Endothelial cell of umbilical vein (primary cell): ENCODE data around the gene HACE1. TPM values are rescaled to one million over a fixed set of nuclear protein-coding genes. Genes with fewer than 3 reads are reported as not detected.

ENCODE experiments used
- BruUV-seq: library from RNA; stranded (reverse); fragments of 400-500 nt; replicated peaks from 2 replicates; lab custom pipeline; 2021; lab: Mats Ljungman, UMichigan
- CTCF ChIA-PET: fragments of 300-600, 350-600 bp; sonication (Branson Sonifier 250); formaldehyde crosslinking; loops from one replicate; lab custom pipeline; 2021; ENCODE audit warnings: antibody characterized with exemption, inconsistent platforms; lab: Charles Lee
- POLR2A ChIA-PET: fragments of 300-600, 350-600 bp; sonication (Branson Sonifier 250); formaldehyde crosslinking; loops from one replicate; lab custom pipeline; 2021; ENCODE audit warnings: antibody characterized with exemption, inconsistent platforms; lab: Charles Lee
- DNase-seq: peaks from one replicate; pipeline ENCODE4 v3.0.0-alpha.2; 2011; ENCODE audit warnings: low read depth, low spot score
- FAIRE-seq: peaks from 2 replicates; lab custom pipeline; 2011; peaks lifted over from hg19 to GRCh38; lab: Jason Lieb, UNC
- H2AFZ ChIP-seq: 2 replicates; pipeline ENCODE4 v1.6.0; 2012; ENCODE audit warnings: low read depth, low read length, control low read depth, inconsistent platforms
- H3K27ac ChIP-seq: 2 replicates; pipeline ENCODE4 v1.5.1; 2011; ENCODE audit warnings: low read depth, mild to moderate bottlenecking, control low read depth, low read length, moderate library complexity; ENCODE audit not compliant: insufficient read depth
- H3K27me3 ChIP-seq, 2 experiments: 2 replicates each; pipeline versions ENCODE4 v1.6.0 to v1.6.1; 2011; ENCODE audit warnings: low read length in 2 of 2, mixed read lengths in 1 of 2; ENCODE audit not compliant: control insufficient read depth in 2 of 2, insufficient read depth in 2 of 2
- H3K36me3 ChIP-seq, 2 experiments: 2 replicates in 1 of 2; 3 replicates in 1 of 2; pipeline ENCODE4 v1.5.1; 2011; ENCODE audit warnings: low read length in 2 of 2, mild to moderate bottlenecking in 1 of 2, moderate library complexity in 1 of 2; ENCODE audit not compliant: control insufficient read depth in 2 of 2, insufficient read depth in 2 of 2; ENCODE audit errors: extremely low read depth in 1 of 2
- H3K4me1 ChIP-seq: 3 replicates; pipeline ENCODE4 v1.5.1; 2011; ENCODE audit warnings: mild to moderate bottlenecking, low read length; ENCODE audit not compliant: control insufficient read depth, insufficient read depth; ENCODE audit errors: extremely low read depth
- H3K4me2 ChIP-seq: 2 replicates; pipeline ENCODE4 v1.6.1; 2011; ENCODE audit warnings: low read length, control low read depth, mixed read lengths; ENCODE audit not compliant: insufficient read depth
- H3K4me3 ChIP-seq, 3 experiments: fragments of 200-600 bp in 1 of 3; sonication (generic), shearing (Covaris generic) in 1 of 3; replicated peaks in 1 of 3; 2 replicates each; pipeline ENCODE4 v1.5.1; 2011 to 2016; ENCODE audit warnings: control low read depth in 3 of 3, low read length in 3 of 3, mild to moderate bottlenecking in 2 of 3, inconsistent platforms in 1 of 3, low read depth in 1 of 3, moderate library complexity in 1 of 3; ENCODE audit not compliant: insufficient read depth in 1 of 3
- H3K79me2 ChIP-seq: 2 replicates; pipeline ENCODE4 v1.6.0; 2012; ENCODE audit warnings: low read length, inconsistent platforms; ENCODE audit not compliant: control insufficient read depth, insufficient read depth
- H3K9ac ChIP-seq: replicated peaks from 2 replicates; pipeline ENCODE3; 2011; ENCODE audit warnings: low read length, control low read depth; ENCODE audit not compliant: insufficient read depth; ENCODE audit errors: extremely low read depth
- H3K9me1 ChIP-seq: replicated peaks from 3 replicates; pipeline ENCODE4 v1.6.0; 2011; ENCODE audit warnings: mild to moderate bottlenecking, low read length; ENCODE audit not compliant: control insufficient read depth, insufficient read depth; ENCODE audit errors: extremely low read depth
- H3K9me3 ChIP-seq: replicated peaks from 2 replicates; pipeline ENCODE4 v1.5.1; 2012; ENCODE audit warnings: low read length, inconsistent platforms; ENCODE audit not compliant: control insufficient read depth, insufficient read depth
- H4K20me1 ChIP-seq: replicated peaks from 2 replicates; pipeline ENCODE3; 2011; ENCODE audit warnings: mild to moderate bottlenecking, low read length; ENCODE audit not compliant: control insufficient read depth, insufficient read depth; ENCODE audit errors: extremely low read depth
- CTCF ChIP-seq, 2 donors: IDR thresholded peaks; 1 replicate in 1 of 2; 2 replicates in 1 of 2; pipeline ENCODE4 v1.5.1; 2011; ENCODE audit warnings: low read length in 2 of 2, mild to moderate bottlenecking in 2 of 2, moderate library complexity in 2 of 2, control low read depth in 1 of 2, inconsistent platforms in 1 of 2, low read depth in 1 of 2; ENCODE audit not compliant: insufficient read depth in 1 of 2; ENCODE audit errors: extremely low read depth in 1 of 2
- EZH2 ChIP-seq: IDR thresholded peaks from 2 replicates; pipeline ENCODE4 v1.6.1; 2012; ENCODE audit warnings: borderline replicate concordance, low read depth, mild to moderate bottlenecking, moderate library complexity, low read length, inconsistent platforms; ENCODE audit not compliant: severe bottlenecking
- FOS ChIP-seq: IDR thresholded peaks from 2 replicates; pipeline ENCODE4 v1.6.1; 2011; ENCODE audit warnings: mild to moderate bottlenecking, low read length, moderate library complexity, borderline replicate concordance; ENCODE audit not compliant: insufficient read depth
- GATA2 ChIP-seq: IDR thresholded peaks from 2 replicates; pipeline ENCODE4 v1.7.0; 2011; ENCODE audit warnings: low read depth, mild to moderate bottlenecking, moderate library complexity, mixed read lengths, low read length; ENCODE audit not compliant: insufficient read length, insufficient read depth
- JUN ChIP-seq: IDR thresholded peaks from 2 replicates; pipeline ENCODE4 v1.6.1; 2011; ENCODE audit warnings: borderline replicate concordance, low read depth; ENCODE audit not compliant: insufficient read length, insufficient read depth
- MAX ChIP-seq: IDR thresholded peaks from 2 replicates; pipeline ENCODE4 v1.6.1; 2011; ENCODE audit not compliant: insufficient read depth, insufficient read length
- MYC ChIP-seq: IDR thresholded peaks from one replicate; pipeline ENCODE4 v1.6.1; 2011; ENCODE audit warnings: mild to moderate bottlenecking, low read depth, low read length
- POLR2A ChIP-seq: IDR thresholded peaks from 2 replicates; pipeline ENCODE4 v1.6.1; 2012; ENCODE audit warnings: low read depth, mild to moderate bottlenecking, control low read depth, low read length
- POLR2AphosphoS5 ChIP-seq: IDR thresholded peaks from 2 replicates; pipeline ENCODE4 v1.6.1; 2012; ENCODE audit warnings: low read depth, mild to moderate bottlenecking, control low read depth, low read length, moderate library complexity; ENCODE audit not compliant: insufficient read depth
- dilution Hi-C: fragments of 300-500 bp; cut with MboI; formaldehyde crosslinking; loops from one replicate; pipeline ENCODE4 v1.15.0; 2019; ENCODE audit warnings: low sequenced_read_pairs; ENCODE audit not compliant: extremely low pct_ligation_motif_present
- intact Hi-C: fragments of 100-400 bp; cut with micrococcal nuclease; formaldehyde crosslinking; loops from one replicate; pipeline ENCODE4 v1.10.0; 2022
- polyA plus RNA-seq, 4 experiments: library from polyadenylated mRNA; depleted of rRNA in 3 of 4; stranded (reverse) in 3 of 4; unstranded in 1 of 4; fragments of >200 nt; gene quantifications; 2 replicates each; pipeline versions ENCODE4 v1.2.1 to v1.2.3, GENCODE V29; 2011 to 2012; ENCODE audit warnings: missing spikeins in 1 of 4
- total RNA-seq: library from RNA; stranded (reverse); gene quantifications from 2 replicates; pipeline ENCODE4 v1.2.3, GENCODE V29; 2021

HACE1 gene
- total and polyA plus RNA-seq, 2 donors (not counting 3 experiments of a cell fraction or from before 2014, with no cell fraction given) = 4.9 to 14.8 TPM

GRCh38 chr6:104788400-104788799 is 71.3 kb downstream of the HACE1 start:
- no peaks in the 10 kb centered on the region for H3K9me1 ChIP-seq
- intact Hi-C loops = loop anchor here (5.0 kb wide), 1 partner anchor 154 kb away; no protein-coding TSS in a partner anchor
- H3K4me2 ChIP-seq = no peak overlapping the region
- no peaks in the 10 kb centered on the region for H3K36me3 ChIP-seq
- H3K79me2 ChIP-seq = no peaks in the 10 kb centered on the region
- BruUV-seq = no TSS peak
- H3K27me3 ChIP-seq = no peaks in the 10 kb centered on the region
- H3K27ac ChIP-seq = no peak overlapping the region
- H3K4me1 ChIP-seq = peaks cover 10% of the 10 kb centered on the region
- no peak overlapping the region for H2AFZ ChIP-seq
- H3K9ac ChIP-seq = no peak overlapping the region
- ChIA-PET POLR2A (no interaction called here), CTCF (interaction anchor here (1.3 to 2.1 kb wide), 2 partner anchors 12 to 152 kb away, joined by 3 to 14 read pairs; no protein-coding TSS in a partner anchor)
- no peaks in the 10 kb centered on the region for H4K20me1 ChIP-seq
- H3K9me3 ChIP-seq = no peaks in the 10 kb centered on the region
- H3K4me3 ChIP-seq = no peak overlapping the region
- no peak for DNase-seq
- TF ChIP-seq JUN = no peak
- no peak for TF ChIP-seq POLR2A
- TF ChIP-seq GATA2 = no peak
- no peak for TF ChIP-seq MYC
- no peak for TF ChIP-seq EZH2
- TF ChIP-seq FOS = no peak
- no peak for TF ChIP-seq POLR2AphosphoS5
- no peak for TF ChIP-seq MAX
- TF ChIP-seq CTCF (IDR thresholded peaks at IDR 0.05; ENCODE audit: extremely low read depth in 1 of 2, insufficient read depth in 1 of 2, low read depth in 1 of 2, low read length in 2 of 2) = no peak
- no peak for FAIRE-seq
- dilution Hi-C loops = no loop called here
